Adrenal gland (tissue), 5 donors: ENCODE measurements around the gene USPL1.

ENCODE experiments used
- POLR2A ChIP-seq, 2 donors: fragments of 450-650 bp; IDR thresholded peaks; one replicate each; pipeline ENCODE4 v1.6.1; 2017; ENCODE audit warnings: antibody characterized with exemption in 2 of 2, mild to moderate bottlenecking in 2 of 2, moderate library complexity in 1 of 2
- TF ChIP-seq, protein P1 (sequence below), 6 experiments: fragments of 450-650 bp in 4 of 6; fragments of 200-600 bp in 2 of 6; sonication (generic) in 1 of 6; IDR thresholded peaks; 1 replicate in 5 of 6; 2 replicates in 1 of 6; pipeline versions ENCODE4 v1.5.1 to v1.8.0; 2016 to 2021; ENCODE audit warnings: antibody characterized with exemption in 6 of 6, mild to moderate bottlenecking in 2 of 6, moderate library complexity in 1 of 6
- donor health status: DM: no; HTN: no; CAD: no.

DNA sequence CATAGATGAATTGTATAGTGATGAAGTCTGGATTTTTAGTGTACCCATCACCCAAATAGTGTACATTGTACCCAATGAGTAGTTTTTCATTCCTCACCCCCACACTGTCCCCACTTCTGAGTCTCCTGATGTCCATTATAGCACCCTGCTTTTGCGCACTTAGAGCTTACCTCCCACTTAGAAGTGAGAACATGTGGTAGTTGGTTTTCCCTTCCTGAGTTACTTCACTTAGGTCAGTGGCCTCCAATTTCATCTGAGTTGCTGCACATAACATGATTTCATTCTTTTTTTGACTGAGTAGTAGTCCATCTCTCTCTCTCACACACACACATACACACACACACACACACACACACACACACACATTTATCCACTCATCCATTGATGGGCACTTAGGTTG is 74.4 kb downstream of the USPL1 start:
- TF ChIP-seq, protein P1, sequence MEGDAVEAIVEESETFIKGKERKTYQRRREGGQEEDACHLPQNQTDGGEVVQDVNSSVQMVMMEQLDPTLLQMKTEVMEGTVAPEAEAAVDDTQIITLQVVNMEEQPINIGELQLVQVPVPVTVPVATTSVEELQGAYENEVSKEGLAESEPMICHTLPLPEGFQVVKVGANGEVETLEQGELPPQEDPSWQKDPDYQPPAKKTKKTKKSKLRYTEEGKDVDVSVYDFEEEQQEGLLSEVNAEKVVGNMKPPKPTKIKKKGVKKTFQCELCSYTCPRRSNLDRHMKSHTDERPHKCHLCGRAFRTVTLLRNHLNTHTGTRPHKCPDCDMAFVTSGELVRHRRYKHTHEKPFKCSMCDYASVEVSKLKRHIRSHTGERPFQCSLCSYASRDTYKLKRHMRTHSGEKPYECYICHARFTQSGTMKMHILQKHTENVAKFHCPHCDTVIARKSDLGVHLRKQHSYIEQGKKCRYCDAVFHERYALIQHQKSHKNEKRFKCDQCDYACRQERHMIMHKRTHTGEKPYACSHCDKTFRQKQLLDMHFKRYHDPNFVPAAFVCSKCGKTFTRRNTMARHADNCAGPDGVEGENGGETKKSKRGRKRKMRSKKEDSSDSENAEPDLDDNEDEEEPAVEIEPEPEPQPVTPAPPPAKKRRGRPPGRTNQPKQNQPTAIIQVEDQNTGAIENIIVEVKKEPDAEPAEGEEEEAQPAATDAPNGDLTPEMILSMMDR (IDR thresholded peaks at IDR 0.05) = no peak
- no peak for TF ChIP-seq POLR2A (IDR thresholded peaks at IDR 0.05)
